Sigmoid colon (tissue), 7 donors: ENCODE measurements around the gene ELAVL3. TPM values are rescaled to one million over a fixed set of nuclear protein-coding genes. Genes with fewer than 3 reads are reported as not detected.
A peak's percentile ranks its signal among the peaks of the same experiment; 100 is the strongest.
"Not testable (repeated sequence)": the region's sequence is repeated elsewhere in the genome, so short reads cannot be mapped to it uniquely, and the experiment has no call there.

ENCODE experiments used
- DNase-seq: peaks from one replicate; pipeline ENCODE4 v3.0.0-alpha.2; 2019
- H3K27ac ChIP-seq, 4 donors: fragments of 200-600 bp; sonication (generic); one replicate each; pipeline ENCODE4 v1.5.1; 2016 to 2019; ENCODE audit warnings: mild to moderate bottlenecking in 1 of 4
- H3K27me3 ChIP-seq, 3 donors: fragments of 200-600 bp; sonication (generic); one replicate each; pipeline ENCODE4 v1.5.1; 2019; ENCODE audit warnings: mild to moderate bottlenecking in 1 of 3
- H3K36me3 ChIP-seq, 4 donors: fragments of 200-600 bp; sonication (generic); one replicate each; pipeline ENCODE4 v1.5.1; 2016 to 2019
- H3K4me1 ChIP-seq, 4 donors: fragments of 200-600 bp; sonication (generic); one replicate each; pipeline ENCODE4 v1.5.1; 2017 to 2019
- H3K4me3 ChIP-seq, 4 donors: fragments of 200-600 bp; sonication (generic); one replicate each; pipeline ENCODE4 v1.5.1; 2017 to 2019; ENCODE audit warnings: mild to moderate bottlenecking in 2 of 4, moderate library complexity in 1 of 4
- H3K9me3 ChIP-seq, 4 donors: fragments of 200-600 bp in 3 of 4; sonication (generic) in 3 of 4; one replicate each; pipeline versions ENCODE4 v1.5.1 to v1.6.1; 2013 to 2019
- CTCF ChIP-seq, 4 experiments: fragments of 450-650 bp in 3 of 4; fragments of 200-600 bp in 1 of 4; IDR thresholded peaks; one replicate each; pipeline ENCODE4 v1.5.1; 2016 to 2019; ENCODE audit warnings: antibody characterized with exemption in 4 of 4, mild to moderate bottlenecking in 3 of 4, moderate library complexity in 2 of 4
- EP300 ChIP-seq, 4 donors: sonication (generic); formaldehyde crosslinking; IDR thresholded peaks; one replicate each; pipeline ENCODE4 v1.6.1; 2017; ENCODE audit warnings: antibody characterized with exemption in 4 of 4
- POLR2A ChIP-seq, 2 donors: fragments of 450-650 bp; IDR thresholded peaks; one replicate each; pipeline ENCODE4 v1.6.1; 2016; ENCODE audit warnings: antibody characterized with exemption in 2 of 2, mild to moderate bottlenecking in 2 of 2, moderate library complexity in 2 of 2
- POLR2AphosphoS5 ChIP-seq, 4 donors: sonication (generic); formaldehyde crosslinking; IDR thresholded peaks; one replicate each; pipeline ENCODE4 v1.6.1; 2017; ENCODE audit warnings: antibody characterized with exemption in 4 of 4
- WGBS, 2 donors: extraction: QIAGEN DNeasy Blood & Tissue Kit; methylation state at CpG; one replicate each; pipeline ENCODE4 v1.1.7; 2013; 5-methylcytosine and 5-hydroxymethylcytosine counted together
- intact Hi-C: fragments of 100-400 bp; cut with DNase I; formaldehyde crosslinking; loops from one replicate; pipeline ENCODE4 v1.15.1; 2023
- polyA plus RNA-seq, 3 donors: library from polyadenylated mRNA; stranded (reverse); fragments of 200-250 nt; gene quantifications; one replicate each; pipeline ENCODE4 v1.2.3, GENCODE V29; 2013
- total RNA-seq, 4 donors: library from RNA; depleted of rRNA; stranded (reverse); fragments of >200 nt; gene quantifications; one replicate each; pipeline ENCODE4 v1.1.0, GENCODE V29; 2016
- donor health status: healthy with polysubstance abuse.
- donor health status: Bipolar disorder and iron deficiency.
- donor health status: healthy.

ELAVL3 gene
- total and polyA plus RNA-seq, 7 donors, result under 0.01 to 3.0 (median 0.85) TPM; not detected in 1

GRCh38 chr19:11434703-11435056 is 46.2 kb downstream of the ELAVL3 start:
- Histone ChIP-seq H3K27me3 (no peaks in the 10 kb centered on the region), H3K36me3 (peaks cover 5 to 32% (median 19%) of the 10 kb centered on the region in 4 donors), H3K27ac (peak overlapping the region; percentile 73 to 85 (median 78)), H3K4me3 (peak overlapping the region; percentile 54 to 82 (median 71)), H3K9me3 (no peaks in the 10 kb centered on the region), H3K4me1 (peaks cover 0 to 22% (median 19%) of the 10 kb centered on the region in 4 donors)
- TF ChIP-seq POLR2AphosphoS5 (IDR thresholded peaks at IDR 0.05), result no peak
- TF ChIP-seq EP300 (IDR thresholded peaks at IDR 0.05), result no peak
- TF ChIP-seq CTCF (IDR thresholded peaks at IDR 0.05), result no peak
- no peak for TF ChIP-seq POLR2A (IDR thresholded peaks at IDR 0.05)
- intact Hi-C loops, result loop anchor here (1.0 to 10.0 kb wide), 3 partner anchors 53 to 310 kb away; partner anchors contain the start of gene ZNF653
- DNase-seq, result no peak
- 3 to 8% methylated on average over 9 of the region's 9 CpGs for whole genome bisulfite sequencing, 2 donors

- H3K4me1 ChIP-seq, result peaks cover 0 to 22% (median 19%) of the 10 kb centered on the region in 4 donors
- not testable (repeated sequence) for H3K4me3 ChIP-seq, H3K9me3 ChIP-seq, H3K27ac ChIP-seq, DNase-seq, H3K27me3 ChIP-seq
- 97% methylated on average over 3 of the region's 3 CpGs for whole genome bisulfite sequencing, 2 donors
- intact Hi-C loops, result loop anchor here (10.0 kb wide), 1 partner anchor 309 kb away; no protein-coding TSS in a partner anchor
- peaks cover 5 to 22% (median 15%) of the 10 kb centered on the region in 4 donors for H3K36me3 ChIP-seq
These were observed 47.3 kb downstream of the ELAVL3 start for GRCh38 chr19:11433526-11433925.

- no peak for DNase-seq
- 93% methylated on average over 19 of the region's 19 CpGs for WGBS, 2 donors
- intact Hi-C loops, result no loop called here
These were observed 54.2 kb downstream of the ELAVL3 start for GRCh38 chr19:11426656-11427055.

GRCh38 chr19:11425719-11426457 is 55.0 kb downstream of the ELAVL3 start:
- no peak for TF ChIP-seq POLR2A (IDR thresholded peaks at IDR 0.05)
- TF ChIP-seq POLR2AphosphoS5 (IDR thresholded peaks at IDR 0.05), result no peak
- H3K27me3 ChIP-seq, result peaks cover 21 to 34% (median 32%) of the 10 kb centered on the region in 3 donors
- no peak overlapping the region for H3K4me3 ChIP-seq
- 88 to 92% methylated on average over 28 of the region's 28 CpGs for WGBS, 2 donors
- DNase-seq, result no peak
- H3K4me1 ChIP-seq, result peaks cover 0 to 20% (median 17%) of the 10 kb centered on the region in 4 donors
- intact Hi-C loops, result no loop called here
- no peak overlapping the region for H3K27ac ChIP-seq
- no peaks in the 10 kb centered on the region for H3K9me3 ChIP-seq
- no peaks in the 10 kb centered on the region for H3K36me3 ChIP-seq

More at GRCh38 chr19:11426656-11427055, 54.2 kb downstream of the ELAVL3 start:
- Histone ChIP-seq H3K27ac (no peak overlapping the region), H3K4me1 (peaks cover 0 to 12% (median 10%) of the 10 kb centered on the region in 4 donors), H3K27me3 (peaks cover 14 to 27% (median 24%) of the 10 kb centered on the region in 3 donors), H3K36me3 (no peaks in the 10 kb centered on the region), H3K4me3 (no peak overlapping the region), H3K9me3 (no peaks in the 10 kb centered on the region)
- TF ChIP-seq POLR2AphosphoS5 (IDR thresholded peaks at IDR 0.05), result no peak
- TF ChIP-seq POLR2A (IDR thresholded peaks at IDR 0.05), result no peak
- no peak for TF ChIP-seq EP300 (IDR thresholded peaks at IDR 0.05)
- no peak for TF ChIP-seq CTCF (IDR thresholded peaks at IDR 0.05)

GRCh38 chr19:11423791-11424181 is 57.1 kb downstream of the ELAVL3 start:
- peaks cover 0 to 36% (median 29%) of the 10 kb centered on the region in 4 donors for H3K4me1 ChIP-seq
- no peak for DNase-seq
- WGBS, 2 donors, result 16 to 19% methylated on average over 22 of the region's 22 CpGs
- H3K9me3 ChIP-seq, result no peaks in the 10 kb centered on the region
- H3K27me3 ChIP-seq, result peaks cover 37 to 55% (median 49%) of the 10 kb centered on the region in 3 donors
- no peak overlapping the region for H3K4me3 ChIP-seq
- TF ChIP-seq CTCF (IDR thresholded peaks at IDR 0.05) (no peak), EP300 (IDR thresholded peaks at IDR 0.05) (no peak), POLR2AphosphoS5 (IDR thresholded peaks at IDR 0.05) (no peak), POLR2A (IDR thresholded peaks at IDR 0.05) (no peak)
- no peaks in the 10 kb centered on the region for H3K36me3 ChIP-seq
- intact Hi-C loops, result no loop called here
- no peak overlapping the region for H3K27ac ChIP-seq
